Liver (tissue), 3 donors: ENCODE data around the gene C14orf180.

Experiments used
- MAX ChIP-seq: IDR thresholded peaks from 2 replicates; pipeline ENCODE4 v1.6.1; 2016; ENCODE audit warnings: antibody characterized with exemption
- RXRA ChIP-seq, 2 donors: IDR thresholded peaks; 2 replicates each; pipeline ENCODE4 v1.6.1; 2017 to 2018; ENCODE audit warnings: antibody characterized with exemption in 2 of 2, mild to moderate bottlenecking in 1 of 2
- SP1 ChIP-seq: IDR thresholded peaks from 2 replicates; pipeline ENCODE4 v1.6.1; 2018; ENCODE audit warnings: antibody characterized with exemption, mild to moderate bottlenecking
- TAF1 ChIP-seq: conservative IDR thresholded peaks from 2 replicates; pipeline ENCODE4 v1.6.1; 2016; ENCODE audit warnings: antibody characterized with exemption, mild to moderate bottlenecking
- YY1 ChIP-seq: IDR thresholded peaks from 2 replicates; pipeline ENCODE4 v1.6.1; 2016; ENCODE audit warnings: antibody characterized with exemption, mild to moderate bottlenecking
- TF ChIP-seq, protein P1 (sequence below): fragments of 150-350 bp; IDR thresholded peaks from 2 replicates; pipeline ENCODE4 v1.5.1; 2017; ENCODE audit warnings: improper control_type of control experiment, low read depth, low read length; ENCODE audit not compliant: missing input control
- TF ChIP-seq, protein P2 (sequence below): IDR thresholded peaks from 2 replicates; pipeline ENCODE4 v1.6.1; 2016; ENCODE audit warnings: antibody characterized with exemption, mild to moderate bottlenecking
- donor health status: healthy.
- donor health status: healthy.

DNA sequence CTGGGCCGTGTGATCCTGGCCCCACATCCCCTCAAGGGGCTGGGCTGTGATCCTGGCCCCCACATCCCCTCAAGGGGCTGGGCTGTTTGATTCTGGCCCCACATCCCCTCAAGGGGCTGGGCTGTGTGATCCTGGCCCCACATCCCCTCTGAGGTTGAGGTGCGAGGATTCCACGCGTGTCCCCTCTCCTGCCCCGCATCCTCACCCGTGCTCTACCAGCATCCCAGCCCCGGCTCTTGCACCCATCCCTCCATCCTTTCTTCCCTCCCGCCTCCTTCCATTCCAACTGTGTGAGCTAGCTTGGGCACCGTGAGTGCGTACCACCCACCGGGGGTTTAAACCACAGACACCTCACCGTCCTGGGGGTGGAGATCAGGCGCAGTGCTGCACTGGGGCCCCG is 56.2 kb downstream of the C14orf180 start:
- TF ChIP-seq, protein P1, sequence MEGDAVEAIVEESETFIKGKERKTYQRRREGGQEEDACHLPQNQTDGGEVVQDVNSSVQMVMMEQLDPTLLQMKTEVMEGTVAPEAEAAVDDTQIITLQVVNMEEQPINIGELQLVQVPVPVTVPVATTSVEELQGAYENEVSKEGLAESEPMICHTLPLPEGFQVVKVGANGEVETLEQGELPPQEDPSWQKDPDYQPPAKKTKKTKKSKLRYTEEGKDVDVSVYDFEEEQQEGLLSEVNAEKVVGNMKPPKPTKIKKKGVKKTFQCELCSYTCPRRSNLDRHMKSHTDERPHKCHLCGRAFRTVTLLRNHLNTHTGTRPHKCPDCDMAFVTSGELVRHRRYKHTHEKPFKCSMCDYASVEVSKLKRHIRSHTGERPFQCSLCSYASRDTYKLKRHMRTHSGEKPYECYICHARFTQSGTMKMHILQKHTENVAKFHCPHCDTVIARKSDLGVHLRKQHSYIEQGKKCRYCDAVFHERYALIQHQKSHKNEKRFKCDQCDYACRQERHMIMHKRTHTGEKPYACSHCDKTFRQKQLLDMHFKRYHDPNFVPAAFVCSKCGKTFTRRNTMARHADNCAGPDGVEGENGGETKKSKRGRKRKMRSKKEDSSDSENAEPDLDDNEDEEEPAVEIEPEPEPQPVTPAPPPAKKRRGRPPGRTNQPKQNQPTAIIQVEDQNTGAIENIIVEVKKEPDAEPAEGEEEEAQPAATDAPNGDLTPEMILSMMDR, result no peak
- no peak for TF ChIP-seq YY1
- TF ChIP-seq MAX, result no peak
- TF ChIP-seq, protein P2, sequence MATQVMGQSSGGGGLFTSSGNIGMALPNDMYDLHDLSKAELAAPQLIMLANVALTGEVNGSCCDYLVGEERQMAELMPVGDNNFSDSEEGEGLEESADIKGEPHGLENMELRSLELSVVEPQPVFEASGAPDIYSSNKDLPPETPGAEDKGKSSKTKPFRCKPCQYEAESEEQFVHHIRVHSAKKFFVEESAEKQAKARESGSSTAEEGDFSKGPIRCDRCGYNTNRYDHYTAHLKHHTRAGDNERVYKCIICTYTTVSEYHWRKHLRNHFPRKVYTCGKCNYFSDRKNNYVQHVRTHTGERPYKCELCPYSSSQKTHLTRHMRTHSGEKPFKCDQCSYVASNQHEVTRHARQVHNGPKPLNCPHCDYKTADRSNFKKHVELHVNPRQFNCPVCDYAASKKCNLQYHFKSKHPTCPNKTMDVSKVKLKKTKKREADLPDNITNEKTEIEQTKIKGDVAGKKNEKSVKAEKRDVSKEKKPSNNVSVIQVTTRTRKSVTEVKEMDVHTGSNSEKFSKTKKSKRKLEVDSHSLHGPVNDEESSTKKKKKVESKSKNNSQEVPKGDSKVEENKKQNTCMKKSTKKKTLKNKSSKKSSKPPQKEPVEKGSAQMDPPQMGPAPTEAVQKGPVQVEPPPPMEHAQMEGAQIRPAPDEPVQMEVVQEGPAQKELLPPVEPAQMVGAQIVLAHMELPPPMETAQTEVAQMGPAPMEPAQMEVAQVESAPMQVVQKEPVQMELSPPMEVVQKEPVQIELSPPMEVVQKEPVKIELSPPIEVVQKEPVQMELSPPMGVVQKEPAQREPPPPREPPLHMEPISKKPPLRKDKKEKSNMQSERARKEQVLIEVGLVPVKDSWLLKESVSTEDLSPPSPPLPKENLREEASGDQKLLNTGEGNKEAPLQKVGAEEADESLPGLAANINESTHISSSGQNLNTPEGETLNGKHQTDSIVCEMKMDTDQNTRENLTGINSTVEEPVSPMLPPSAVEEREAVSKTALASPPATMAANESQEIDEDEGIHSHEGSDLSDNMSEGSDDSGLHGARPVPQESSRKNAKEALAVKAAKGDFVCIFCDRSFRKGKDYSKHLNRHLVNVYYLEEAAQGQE, result no peak
- no peak for TF ChIP-seq SP1
- TF ChIP-seq TAF1, result no peak
- no peak for TF ChIP-seq RXRA (IDR thresholded peaks at IDR 0.05)
